ENCODE measurements around the gene RAB11B. TPM values are rescaled to one million over a fixed set of nuclear protein-coding genes. Genes with fewer than 3 reads are reported as not detected.

The RAB11B gene
- total and polyA plus RNA-seq, 2 of the 13 experiments (the other 11 are each of a cell fraction or from before 2014, with no cell fraction given), result 6.0 to 28.4 TPM

DNA sequence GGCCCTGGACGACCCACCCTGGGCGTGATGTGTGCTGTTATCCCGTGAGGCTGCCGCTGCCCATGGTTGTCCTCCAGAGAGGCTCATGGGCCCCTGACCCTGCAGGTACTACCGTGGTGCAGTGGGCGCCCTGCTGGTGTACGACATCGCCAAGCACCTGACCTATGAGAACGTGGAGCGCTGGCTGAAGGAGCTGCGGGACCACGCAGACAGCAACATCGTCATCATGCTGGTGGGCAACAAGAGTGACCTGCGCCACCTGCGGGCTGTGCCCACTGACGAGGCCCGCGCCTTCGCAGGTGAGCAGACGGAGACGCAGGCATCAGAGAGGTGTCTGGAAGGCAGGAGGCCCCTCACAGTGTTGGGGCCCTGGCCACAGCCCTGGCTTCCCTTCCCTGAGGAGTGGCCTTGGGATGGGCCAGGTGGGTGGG, 11.8 kb downstream of the RAB11B start:
- intact Hi-C loops (cut with micrococcal nuclease; ENCODE audit: unreplicated experiment) (no loop called here), in situ Hi-C loops (cut with HindIII; ENCODE audit: extremely low pct_ligation_motif_present, low pct_unique_long_range_greater_than_20kb) (no loop called here)
- FAIRE-seq, result no peak

DNA sequence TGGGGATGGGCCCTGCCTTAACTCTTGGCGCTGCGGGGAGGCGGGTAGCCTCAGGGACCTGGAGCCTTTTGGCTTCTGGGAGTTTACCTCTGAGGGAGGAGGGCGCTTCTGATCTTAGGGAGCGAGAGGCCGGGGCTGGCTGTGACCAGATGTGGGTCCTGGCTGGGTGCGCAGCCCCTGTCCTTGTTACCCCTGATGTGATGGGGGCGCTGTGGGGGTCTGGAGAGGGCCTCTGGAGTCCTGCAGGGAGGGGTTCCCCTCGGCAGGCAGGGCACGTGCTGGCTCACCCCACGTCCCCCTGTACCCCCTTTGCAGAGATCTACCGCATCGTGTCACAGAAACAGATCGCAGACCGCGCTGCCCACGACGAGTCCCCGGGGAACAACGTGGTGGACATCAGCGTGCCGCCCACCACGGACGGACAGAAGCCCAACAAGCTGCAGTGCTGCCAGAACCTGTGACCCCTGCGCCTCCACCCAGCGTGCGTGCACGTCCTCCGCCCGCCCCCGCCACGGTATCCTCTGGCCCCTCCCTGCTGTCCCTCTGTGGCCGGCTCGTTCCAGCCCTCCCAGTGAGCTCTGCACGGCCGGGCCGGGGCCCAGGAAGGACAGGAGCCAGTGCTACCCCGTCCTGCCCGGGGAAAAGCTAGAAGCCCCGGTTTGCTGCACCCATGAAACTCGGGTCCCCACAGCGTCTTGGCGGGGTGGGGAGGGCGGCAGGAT, 13.1 kb downstream of the RAB11B start:
- 92% methylated on average over 19 of the region's 44 CpGs for WGBS (ENCODE audit: low lambda C conversion rate)
- TF ChIP-seq ZNF12 (CRISPR knock-in tag; IDR thresholded peaks at IDR 0.05), result no peak
- no peak for TF ChIP-seq ZNF549 (CRISPR knock-in tag; IDR thresholded peaks at IDR 0.05)
- TF ChIP-seq RBFOX2 (IDR thresholded peaks at IDR 0.05; ENCODE audit: low read depth, low read length), result 0 out of 2 replicates have a peak, but pooled peaks have one; percentile 29
- TF ChIP-seq ZNF737 (CRISPR knock-in tag; IDR thresholded peaks at IDR 0.05; ENCODE audit: borderline replicate concordance), result no peak

More for the DNA sequence above, 11.8 kb downstream of the RAB11B start:
- H3K4me1 ChIP-seq (ENCODE audit: insufficient read depth, low read length), result peaks cover 21% of the 10 kb centered on the region
- TF ChIP-seq ZNF232 (CRISPR knock-in tag; IDR thresholded peaks at IDR 0.05; ENCODE audit: borderline replicate concordance), result no peak
- TF ChIP-seq FOSL1 (CRISPR knock-in tag; IDR thresholded peaks at IDR 0.05; ENCODE audit: borderline replicate concordance), result no peak
- TF ChIP-seq AGO2 (optimal IDR thresholded peaks at IDR 0.05; ENCODE audit: low read depth, low read length), result peak; percentile 42
- TF ChIP-seq FIP1L1 (IDR thresholded peaks at IDR 0.05; ENCODE audit: borderline replicate concordance, insufficient read depth, low read depth, low read length), result no peak
- TF ChIP-seq SRSF1 (optimal IDR thresholded peaks at IDR 0.05; ENCODE audit: low read depth, low read length), result no peak
- H3K27me3 ChIP-seq (ENCODE audit: control insufficient read depth in 1 of 2, insufficient read depth in 2 of 2, low read length in 2 of 2), result no peaks in the 10 kb centered on the region
- peaks cover 9 to 23% of the 10 kb centered on the region in 2 experiments; a peak in 4 of 5 replicates for H3K36me3 ChIP-seq (replicated peaks in 1 of 2; ENCODE audit: control insufficient read depth in 1 of 2, insufficient read depth in 2 of 2, low read length in 2 of 2)
- H3K9ac ChIP-seq (ENCODE audit: insufficient read depth, low read depth, low read length), result no peak overlapping the region
- peaks cover 11% of the 10 kb centered on the region for H3K79me2 ChIP-seq (ENCODE audit: insufficient read depth, low read length)
- BruUV-seq (replicated peaks), result no TSS peak
- CTCF ChIA-PET (ENCODE audit: low intra/inter-chr PET ratio, low total read pairs), result no interaction called here
- H2AFZ ChIP-seq (ENCODE audit: low read length), result no peak overlapping the region
- H3K4me2 ChIP-seq (ENCODE audit: low read depth, low read length), result no peak overlapping the region
- H4K20me1 ChIP-seq (ENCODE audit: insufficient read depth, low read length), result no peaks in the 10 kb centered on the region; the same call in 1 of the 2 replicates
- POLR2A ChIA-PET, result no interaction called here
- H3K9me3 ChIP-seq (ENCODE audit: low read length), result no peaks in the 10 kb centered on the region
- WGBS (ENCODE audit: low lambda C conversion rate), result 98% methylated on average over 20 of the region's 21 CpGs
- no peak overlapping the region for H3K27ac ChIP-seq (ENCODE audit: extremely low read length, insufficient read depth, low read length)
- no peak for DNase-seq (ENCODE audit: low spot score)
- H3K4me3 ChIP-seq (replicated peaks in 1 of 3; ENCODE audit: insufficient read depth in 1 of 3, low read depth in 2 of 3, low read length in 3 of 3), result no peak overlapping the region
- ATAC-seq, result no peak

More for the DNA sequence above, 13.1 kb downstream of the RAB11B start:
- intact Hi-C loops (cut with micrococcal nuclease; ENCODE audit: unreplicated experiment), result no loop called here
- Histone ChIP-seq H3K36me3 (replicated peaks in 1 of 2; ENCODE audit: control insufficient read depth in 1 of 2, insufficient read depth in 2 of 2, low read length in 2 of 2) (peaks cover 9 to 23% of the 10 kb centered on the region in 2 experiments; a peak in 4 of 5 replicates), H3K4me1 (ENCODE audit: insufficient read depth, low read length) (0 out of 2 replicates have a peak, but pooled peaks cover 16% of the 10 kb centered on the region), H3K27me3 (ENCODE audit: control insufficient read depth in 1 of 2, insufficient read depth in 2 of 2, low read length in 2 of 2) (no peaks in the 10 kb centered on the region), H3K4me2 (ENCODE audit: low read depth, low read length) (no peak overlapping the region), H3K27ac (ENCODE audit: extremely low read length, insufficient read depth, low read length) (no peak overlapping the region), H3K4me3 (replicated peaks in 1 of 3; ENCODE audit: insufficient read depth in 1 of 3, low read depth in 2 of 3, low read length in 3 of 3) (no peak overlapping the region), H2AFZ (ENCODE audit: low read length) (no peak overlapping the region), H3K9me3 (ENCODE audit: low read length) (no peaks in the 10 kb centered on the region), H4K20me1 (ENCODE audit: insufficient read depth, low read length) (no peaks in the 10 kb centered on the region), H3K79me2 (ENCODE audit: insufficient read depth, low read length) (no peaks in the 10 kb centered on the region), H3K9ac (ENCODE audit: insufficient read depth, low read depth, low read length) (no peak overlapping the region)
- ATAC-seq, result no peak
- in situ Hi-C loops (cut with HindIII; ENCODE audit: extremely low pct_ligation_motif_present, low pct_unique_long_range_greater_than_20kb), result no loop called here
- POLR2A ChIA-PET, result no interaction called here
- no peak for DNase-seq (ENCODE audit: low spot score)
- BruUV-seq (replicated peaks), result no TSS peak
- no peak for FAIRE-seq
- CTCF ChIA-PET (ENCODE audit: low intra/inter-chr PET ratio, low total read pairs), result no interaction called here
